ENCODE measurements around the gene ESR2.

DNA sequence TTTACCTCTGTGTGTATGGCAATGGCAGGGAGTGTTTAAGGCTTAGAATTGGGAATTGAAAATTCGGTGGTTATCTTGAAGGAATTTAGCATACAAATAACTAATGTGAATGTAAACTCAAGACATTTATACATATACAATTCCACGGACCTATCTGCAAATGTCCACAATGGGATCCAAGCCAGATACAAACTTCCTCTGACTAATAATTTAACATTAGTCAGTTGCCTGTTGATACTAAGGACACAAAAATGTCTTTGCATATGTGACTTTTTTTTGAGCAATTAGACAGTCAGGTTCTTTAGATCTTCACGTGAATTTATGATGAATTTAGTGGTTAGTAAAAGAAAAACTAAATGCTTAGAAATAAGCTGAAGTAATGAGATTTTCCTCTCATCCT is 40.5 kb downstream of the ESR2 start:
- TF ChIP-seq, protein P1, sequence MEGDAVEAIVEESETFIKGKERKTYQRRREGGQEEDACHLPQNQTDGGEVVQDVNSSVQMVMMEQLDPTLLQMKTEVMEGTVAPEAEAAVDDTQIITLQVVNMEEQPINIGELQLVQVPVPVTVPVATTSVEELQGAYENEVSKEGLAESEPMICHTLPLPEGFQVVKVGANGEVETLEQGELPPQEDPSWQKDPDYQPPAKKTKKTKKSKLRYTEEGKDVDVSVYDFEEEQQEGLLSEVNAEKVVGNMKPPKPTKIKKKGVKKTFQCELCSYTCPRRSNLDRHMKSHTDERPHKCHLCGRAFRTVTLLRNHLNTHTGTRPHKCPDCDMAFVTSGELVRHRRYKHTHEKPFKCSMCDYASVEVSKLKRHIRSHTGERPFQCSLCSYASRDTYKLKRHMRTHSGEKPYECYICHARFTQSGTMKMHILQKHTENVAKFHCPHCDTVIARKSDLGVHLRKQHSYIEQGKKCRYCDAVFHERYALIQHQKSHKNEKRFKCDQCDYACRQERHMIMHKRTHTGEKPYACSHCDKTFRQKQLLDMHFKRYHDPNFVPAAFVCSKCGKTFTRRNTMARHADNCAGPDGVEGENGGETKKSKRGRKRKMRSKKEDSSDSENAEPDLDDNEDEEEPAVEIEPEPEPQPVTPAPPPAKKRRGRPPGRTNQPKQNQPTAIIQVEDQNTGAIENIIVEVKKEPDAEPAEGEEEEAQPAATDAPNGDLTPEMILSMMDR (IDR thresholded peaks at IDR 0.05), result no peak
- no peak for TF ChIP-seq POLR2A (IDR thresholded peaks at IDR 0.05)
- TF ChIP-seq POLR2AphosphoS5 (IDR thresholded peaks at IDR 0.05; ENCODE audit: insufficient read depth in 1 of 2, low read depth in 1 of 2), result no peak
